Cerebellar cortex (tissue), 1 donor: ENCODE measurements around the gene NFKBIB.
A peak's percentile ranks its signal among the peaks of the same experiment; 100 is the strongest.
"Not testable (repeated sequence)": the region's sequence is repeated elsewhere in the genome, so short reads cannot be mapped to it uniquely, and the experiment has no call there.

ENCODE experiments used
- DNase-seq: peaks from one replicate; pipeline ENCODE4 v3.0.0-alpha.2; 2015; ENCODE audit warnings: low spot score

Gene NFKBIB

DNA sequence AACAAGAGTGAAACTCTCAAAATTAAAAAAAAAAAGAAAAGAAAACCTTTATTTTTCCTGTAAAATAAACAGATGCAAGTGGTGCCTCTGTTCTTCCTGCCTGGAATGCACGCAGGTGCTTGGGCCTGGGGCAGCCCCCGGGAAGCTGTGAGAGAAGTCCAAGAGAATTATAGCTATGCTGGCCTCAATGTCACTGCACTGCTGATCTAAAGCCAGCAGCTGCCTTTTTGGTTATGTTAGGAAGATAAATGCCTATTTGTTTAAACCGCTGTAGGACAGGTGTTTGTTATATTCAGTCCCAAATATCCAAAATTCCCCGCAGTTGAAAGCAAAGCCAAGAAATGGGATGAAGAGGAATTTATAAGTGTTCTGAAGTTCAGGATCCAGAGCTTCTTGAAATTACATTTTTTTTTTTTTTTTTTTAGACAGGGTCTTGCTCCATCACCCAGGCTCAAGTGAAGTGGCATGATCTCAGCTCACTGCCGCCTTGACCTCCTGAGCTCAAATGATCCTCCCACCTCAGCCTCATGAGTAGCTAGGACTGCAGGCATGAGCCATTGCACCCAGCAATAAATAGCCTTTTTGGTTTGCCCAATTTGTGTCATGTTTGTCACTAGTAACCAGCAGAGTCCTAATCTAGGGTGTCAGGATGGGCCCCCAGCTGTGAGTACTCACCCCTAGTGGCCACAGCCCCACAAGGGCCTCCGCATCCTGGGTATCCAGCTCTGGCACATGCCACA lies 23.9 kb upstream of the NFKBIB start:
- no peak for DNase-seq

DNA sequence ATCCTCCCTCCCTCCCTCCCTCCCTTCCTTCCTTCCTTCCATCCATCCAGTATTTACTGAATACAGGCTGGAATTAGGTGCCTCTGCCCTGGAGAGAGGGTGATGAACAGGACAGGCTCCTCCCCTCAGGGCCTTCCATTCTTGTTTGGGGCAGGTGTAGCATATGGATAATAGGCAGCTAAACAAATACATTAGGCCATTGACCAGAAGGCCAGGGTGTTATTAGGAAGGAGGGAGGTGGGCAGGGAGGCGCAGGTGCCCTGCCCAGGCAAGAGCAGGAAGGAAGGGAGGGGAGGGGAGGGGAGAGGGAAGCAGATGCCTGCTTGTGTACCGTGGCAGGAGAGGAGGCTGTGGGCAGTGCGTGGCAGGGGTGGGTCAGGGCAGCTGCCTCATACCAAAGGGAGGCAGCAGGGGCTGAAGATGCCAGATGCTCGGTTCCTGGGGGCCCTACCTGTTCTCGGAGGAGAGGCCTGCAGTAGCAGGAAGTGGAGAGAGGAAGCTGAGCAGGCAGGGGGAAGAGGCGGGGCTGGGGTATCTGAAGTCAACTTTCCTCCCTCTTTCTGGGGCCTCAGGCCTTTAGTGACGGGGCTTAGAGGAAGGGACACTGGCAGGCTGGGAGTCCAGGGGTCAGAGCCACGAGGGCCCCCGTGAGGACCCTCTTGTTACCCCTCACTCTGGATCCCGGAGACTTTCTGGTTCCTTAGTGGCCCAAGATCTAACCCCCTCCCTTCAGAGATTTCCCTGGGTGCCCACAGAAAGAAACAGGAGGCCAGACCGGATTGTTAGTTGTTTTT lies 21.8 kb upstream of the NFKBIB start, which contains the start of gene RINL:
Gene RINL (minus strand): TSS at position 495 of the 794 bp plus-strand sequence. CDS start 1,533 bp downstream, outside the sequence.
- DNase-seq = no peak

DNA sequence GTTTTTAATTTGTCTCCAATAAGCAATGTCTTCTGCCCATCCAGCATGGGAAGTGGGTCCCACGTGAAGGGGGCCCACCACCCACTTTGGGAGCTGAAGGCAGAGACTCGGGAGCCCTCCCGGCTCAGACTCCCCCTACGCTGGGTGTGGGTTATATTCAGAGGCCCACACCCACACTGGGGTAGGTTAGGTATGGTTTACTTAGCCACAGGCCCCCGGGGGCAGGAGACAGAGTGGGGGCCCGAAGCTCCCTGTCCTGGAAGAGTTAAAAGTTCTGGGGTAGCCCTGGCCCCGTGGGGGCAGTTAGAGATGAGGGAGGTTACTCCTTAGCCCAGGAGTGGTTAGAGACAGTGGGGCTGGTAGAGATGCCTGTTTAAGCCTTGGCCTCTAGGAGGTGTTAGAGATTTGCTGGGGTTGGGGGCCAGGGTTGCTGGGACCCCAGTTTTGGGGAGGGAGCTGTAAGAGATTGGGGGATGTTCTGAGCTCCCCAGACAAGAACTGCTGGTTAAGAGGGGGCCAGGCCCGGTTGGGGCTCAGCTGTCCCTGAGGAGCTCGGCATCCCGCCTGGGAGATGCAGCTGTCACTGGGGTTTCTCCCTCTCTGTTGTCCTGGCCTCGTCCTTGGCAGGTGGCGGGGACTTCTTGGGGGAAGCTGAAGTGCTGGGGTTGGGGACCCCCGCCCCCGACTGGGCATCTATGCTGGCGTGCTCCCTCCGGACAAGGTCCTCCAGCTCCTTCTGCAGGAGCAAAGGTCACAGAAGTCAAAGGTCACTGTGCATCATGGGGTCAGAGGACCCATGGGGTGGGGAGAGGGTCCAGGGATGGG lies 21.0 kb upstream of the NFKBIB start:
- DNase-seq = no peak

DNA sequence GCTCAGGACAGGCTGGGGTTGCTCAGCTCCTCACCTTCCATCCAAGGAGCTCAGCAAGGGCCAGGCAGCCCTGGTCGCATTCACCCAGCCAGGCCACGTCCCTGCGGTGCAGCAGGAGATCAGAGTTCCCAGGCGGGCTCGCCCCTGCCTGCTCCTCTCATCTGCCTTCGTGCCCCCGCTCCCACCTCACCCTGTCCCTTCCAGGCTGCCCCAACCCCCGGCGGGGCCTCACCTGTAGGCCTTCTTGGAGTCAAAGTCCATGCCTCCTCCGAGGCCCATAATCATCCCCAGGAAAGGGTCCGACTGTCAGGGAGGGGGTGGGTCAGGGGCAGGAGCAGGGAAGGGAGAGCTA lies 20.4 kb upstream of the NFKBIB start:
- DNase-seq = no peak

DNA sequence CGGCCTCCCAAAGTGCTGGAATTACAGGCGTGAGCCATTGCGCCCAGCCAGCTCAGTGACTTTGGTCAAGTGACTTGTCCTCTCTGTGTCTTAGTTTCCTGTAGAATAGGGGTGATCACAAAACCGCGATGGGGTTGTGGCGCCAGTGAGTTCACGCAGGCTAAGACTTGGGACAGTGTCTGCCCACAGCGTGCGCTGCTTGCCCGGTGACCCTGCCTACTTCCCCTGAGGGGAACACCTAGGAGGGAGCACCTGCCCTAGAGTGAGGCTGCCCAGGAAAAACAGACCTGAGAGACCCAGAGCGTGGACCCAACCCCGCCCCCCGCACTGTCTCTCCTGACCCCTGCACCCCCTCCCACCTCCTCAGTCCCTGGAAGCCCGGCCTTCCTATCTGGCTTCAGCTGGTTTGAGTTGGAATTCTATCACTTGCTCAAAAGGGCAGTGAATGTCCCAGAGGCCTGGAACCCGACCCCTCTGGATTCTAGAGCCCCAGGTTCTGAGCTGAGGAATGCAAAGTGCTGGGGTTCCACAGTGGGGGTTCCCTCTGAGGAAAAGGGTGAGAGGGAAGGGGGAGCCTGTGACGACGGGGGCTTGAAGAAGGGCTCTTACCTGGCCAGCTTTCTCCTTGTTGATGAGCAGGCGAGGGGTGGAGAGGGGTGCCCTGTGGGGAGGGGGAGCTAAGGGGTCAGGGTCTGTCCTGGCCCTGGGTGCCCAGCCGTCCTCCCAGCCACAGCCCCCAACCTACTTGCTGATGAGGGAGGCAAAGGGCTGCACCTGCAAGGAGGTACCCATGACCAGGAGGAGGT lies 19.5 kb upstream of the NFKBIB start:
- no peak for DNase-seq

DNA sequence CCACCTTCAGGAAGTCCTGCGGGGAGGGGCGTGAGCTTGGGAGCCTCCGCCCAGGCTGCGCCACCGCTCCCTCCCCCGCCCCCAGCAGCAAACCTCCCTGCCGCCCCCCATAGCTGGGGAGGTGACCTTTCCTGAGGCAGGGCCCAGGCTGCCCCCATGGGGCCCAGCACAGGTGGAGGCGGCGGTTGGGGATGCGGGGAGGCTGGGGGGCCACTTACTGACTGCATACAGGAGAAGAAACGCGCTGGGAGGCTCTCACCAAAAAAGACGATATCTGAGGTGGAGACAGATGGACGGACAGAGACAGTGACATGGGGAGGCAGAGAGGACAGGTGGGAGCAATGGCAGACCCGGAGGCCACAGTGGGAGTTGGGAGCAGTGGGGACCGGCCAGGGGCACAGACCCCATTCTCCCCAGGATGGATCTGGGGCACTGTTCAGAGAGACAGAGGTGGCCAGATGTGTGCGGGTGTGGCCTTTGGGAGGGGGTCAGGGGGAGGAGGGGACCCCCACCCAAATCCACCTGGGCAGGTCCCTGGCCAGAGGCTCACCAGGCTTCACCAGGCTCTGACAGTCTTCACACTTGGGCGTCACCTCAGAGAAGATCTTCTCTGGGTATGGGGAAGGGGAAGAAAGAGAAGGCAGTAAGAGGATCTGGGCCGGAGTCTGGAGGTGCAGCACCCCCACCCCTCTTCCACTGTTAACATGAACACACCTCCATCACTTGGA lies 18.7 kb upstream of the NFKBIB start:
- DNase-seq = no peak

DNA sequence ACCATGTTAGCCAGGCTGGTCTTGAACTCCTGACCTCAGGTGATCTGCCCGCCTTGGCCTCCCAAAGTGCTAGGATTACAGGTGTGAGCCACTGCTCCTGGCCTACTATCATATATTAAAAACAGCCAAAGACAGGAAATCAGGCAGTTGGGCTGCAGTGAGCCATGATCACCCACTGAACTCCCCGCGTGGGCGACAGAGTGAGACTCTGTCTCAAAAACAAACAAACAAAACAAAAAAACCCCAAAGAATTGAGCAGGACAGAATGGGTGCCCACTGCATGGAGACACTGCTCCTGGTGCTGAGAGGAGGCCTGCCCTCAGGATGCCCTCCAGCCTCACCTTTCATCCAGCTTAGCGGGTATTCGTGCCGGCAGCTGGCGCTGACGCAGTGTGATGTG lies 16.5 kb upstream of the NFKBIB start:
- DNase-seq = no peak

DNA sequence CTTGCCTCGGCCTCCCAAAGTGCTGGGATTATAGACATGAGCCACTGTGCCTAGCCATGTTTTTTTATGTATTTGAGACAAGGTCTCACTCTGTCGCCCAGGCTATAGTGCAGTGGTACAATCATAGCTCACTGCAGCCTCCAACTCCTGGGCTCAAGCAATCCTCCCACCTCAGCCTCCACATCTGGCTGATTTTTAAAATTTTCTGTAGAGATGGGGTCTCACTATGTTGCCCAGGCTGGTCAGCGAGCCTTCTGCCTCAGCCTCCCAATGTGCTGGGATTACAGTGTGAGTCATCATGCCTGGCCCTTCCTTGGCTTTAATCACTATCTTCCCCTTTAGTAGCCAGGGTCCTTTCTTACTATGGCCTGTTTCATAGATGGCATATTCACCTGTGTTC lies 15.1 kb upstream of the NFKBIB start:
- not testable (repeated sequence) for DNase-seq

DNA sequence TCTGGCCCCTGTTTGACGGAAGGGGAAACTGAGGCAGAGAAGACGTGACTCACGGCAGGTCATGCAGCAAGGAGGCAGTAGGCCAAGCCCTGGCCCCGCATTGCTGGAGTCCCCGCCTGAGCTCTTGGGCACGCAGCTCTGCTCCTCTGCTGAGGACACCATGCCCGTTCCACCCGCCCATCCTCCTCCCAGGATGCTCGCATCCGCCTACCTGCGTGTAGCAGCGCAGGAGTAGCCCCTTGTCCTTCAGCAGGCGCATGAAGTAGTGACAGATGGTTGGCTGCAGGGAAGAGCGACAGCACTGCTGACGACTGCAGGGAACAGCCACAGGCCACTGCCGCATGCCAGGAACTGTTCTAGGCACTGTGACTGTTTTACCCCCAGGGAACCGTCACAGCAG lies 10.9 kb upstream of the NFKBIB start:
- DNase-seq = peak; percentile 78

DNA sequence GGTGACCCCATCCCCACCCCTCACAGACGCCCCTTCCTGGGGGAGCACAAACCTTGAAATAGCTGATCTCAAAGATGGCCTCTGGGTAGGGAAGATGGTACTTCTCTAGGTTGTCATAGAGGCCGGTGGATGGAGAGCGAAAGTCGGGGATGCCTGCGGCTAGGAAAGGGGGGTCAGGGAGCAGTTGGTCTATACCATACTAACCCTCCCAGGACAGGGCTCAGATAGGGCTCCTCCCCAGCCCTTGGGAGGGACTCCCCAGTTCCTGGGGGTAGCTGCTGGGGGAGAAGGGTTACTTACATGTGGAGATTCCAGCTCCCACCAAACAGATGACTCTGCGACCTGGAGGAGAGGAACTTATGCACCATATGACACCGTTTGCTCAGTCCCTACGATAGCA lies 10.0 kb upstream of the NFKBIB start:
- DNase-seq = no peak

DNA sequence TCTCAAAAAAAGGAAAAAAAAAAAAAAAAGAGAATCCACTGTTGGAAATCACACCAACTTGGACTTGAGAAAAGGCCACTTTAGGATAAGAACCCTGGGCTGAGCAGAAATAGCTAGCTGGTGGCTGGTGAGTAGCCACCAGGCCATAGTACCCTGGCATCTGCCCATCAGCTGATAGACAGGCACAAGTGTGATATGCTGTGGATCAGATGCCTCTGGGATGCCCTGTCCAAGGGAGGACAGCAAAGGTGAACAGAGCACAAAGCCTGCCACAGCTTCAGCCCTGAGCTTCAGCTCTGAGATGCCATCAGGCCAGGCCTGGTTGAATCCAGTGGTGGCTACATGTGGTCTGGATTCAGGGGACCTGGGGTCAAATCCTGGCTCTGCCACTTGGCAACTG lies 9.1 kb upstream of the NFKBIB start:
- DNase-seq = no peak

DNA sequence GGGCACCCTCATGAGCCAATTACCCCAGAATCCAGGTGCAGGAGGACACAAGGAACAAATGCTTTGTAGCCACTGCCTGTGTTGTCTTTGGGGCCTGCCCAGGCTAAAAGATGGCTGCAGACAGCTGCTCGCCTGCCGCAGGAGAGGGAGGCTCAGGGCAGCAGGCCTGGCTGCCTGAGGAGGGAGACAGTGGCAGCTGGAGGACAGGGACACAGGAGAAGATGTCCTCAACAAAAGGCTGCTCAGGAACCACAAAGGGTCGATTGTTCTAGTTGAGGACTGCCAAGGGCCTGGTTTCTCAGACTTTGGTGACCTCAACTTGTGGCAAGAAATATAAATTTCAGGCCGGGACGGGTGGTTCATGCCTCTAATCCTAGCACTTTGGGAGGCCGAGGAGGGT lies 8.0 kb upstream of the NFKBIB start:
- DNase-seq = no peak

DNA sequence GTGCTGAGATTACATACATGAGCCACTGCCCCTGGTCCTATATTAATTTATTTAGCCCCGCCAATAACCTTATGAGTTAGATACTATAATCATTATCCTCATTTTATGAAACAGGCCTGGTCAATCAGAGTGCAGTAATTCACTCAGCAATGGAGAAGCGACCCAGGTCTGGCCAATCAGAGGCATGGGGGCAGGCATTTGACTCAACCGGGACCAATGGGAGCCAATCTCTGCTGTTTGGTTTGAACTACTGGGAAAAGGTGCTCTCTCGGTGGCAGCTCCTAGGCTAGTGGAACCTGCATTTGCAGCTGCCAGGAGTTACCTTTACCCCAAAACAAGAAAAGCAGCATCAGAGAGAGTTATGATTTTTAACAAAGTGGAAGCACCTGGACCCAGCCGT lies 6.9 kb upstream of the NFKBIB start:
- no peak for DNase-seq

DNA sequence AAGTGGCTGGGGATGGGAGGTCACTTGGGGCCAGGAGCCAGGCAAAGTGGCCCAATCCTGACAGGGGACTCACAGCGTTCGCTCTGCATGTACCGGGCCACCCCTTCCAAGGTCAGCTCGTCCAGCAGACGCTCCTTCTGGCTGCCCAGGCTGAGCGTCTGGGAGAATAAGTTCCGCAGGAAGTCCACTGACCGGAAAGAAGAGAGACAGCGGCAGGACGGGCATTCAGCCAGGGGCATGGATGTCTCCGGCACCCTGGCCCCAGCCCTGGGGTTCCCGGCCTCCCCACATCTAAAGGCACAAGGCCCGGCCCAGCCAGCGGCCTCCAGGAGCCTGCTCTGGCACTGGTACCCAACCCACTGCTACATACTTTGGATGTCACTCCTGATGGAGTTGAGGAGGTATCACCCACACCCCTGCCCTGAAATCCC lies 6.4 kb upstream of the NFKBIB start:
- no peak for DNase-seq

DNA sequence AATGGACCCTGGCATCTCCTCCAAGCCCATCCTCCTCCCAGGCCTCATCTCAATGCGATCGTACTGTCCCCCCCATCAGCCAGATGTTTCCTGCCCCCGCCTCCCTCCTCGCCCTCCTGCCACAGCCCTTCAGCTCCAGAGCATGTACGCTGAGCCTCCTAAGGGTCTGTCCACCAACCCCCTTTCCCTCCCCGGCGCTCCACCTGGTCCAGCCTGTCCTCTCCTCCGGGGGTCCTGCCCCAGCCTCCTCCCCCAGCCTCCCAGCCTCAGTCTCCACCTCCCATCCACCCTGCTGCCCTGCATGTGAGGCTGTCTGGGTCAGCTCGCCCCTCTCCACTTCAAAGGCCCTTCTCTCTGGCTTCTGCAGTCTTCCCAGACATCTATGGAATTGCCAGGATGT lies 4.8 kb upstream of the NFKBIB start:
- DNase-seq = no peak

DNA sequence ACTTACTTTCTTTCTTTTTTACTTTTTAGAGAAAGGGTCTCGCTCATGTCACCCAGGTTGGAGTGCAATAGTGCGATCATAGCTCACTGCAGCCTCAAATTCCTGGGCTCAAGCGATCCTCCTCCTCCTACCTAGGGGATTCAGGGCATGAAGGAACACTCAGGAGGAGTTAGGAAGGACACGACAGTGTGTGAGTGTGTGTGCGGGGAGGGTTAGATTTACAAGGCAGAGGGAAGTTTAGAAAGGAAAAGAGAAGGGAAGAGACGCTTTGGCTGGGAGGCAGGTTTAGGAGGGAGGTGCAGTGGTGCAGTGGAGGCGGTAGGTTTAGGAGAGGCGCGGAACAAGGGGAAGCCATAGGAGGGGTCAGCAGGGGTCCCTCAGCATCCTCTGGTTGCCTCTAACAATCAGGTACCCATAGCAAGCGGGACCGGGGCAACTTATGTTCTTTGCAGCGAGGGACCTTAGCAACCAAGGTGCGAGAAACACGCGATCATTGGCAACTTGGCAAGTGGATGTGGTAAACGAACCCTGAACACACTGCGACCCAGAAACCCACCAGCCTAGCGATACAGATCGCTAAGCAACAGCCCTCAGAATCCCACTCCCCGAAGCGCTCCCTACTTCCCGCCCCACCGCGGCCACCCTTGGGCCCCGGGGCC lies 852 bp upstream of the NFKBIB start:
- peak; percentile 12 for DNase-seq

DNA sequence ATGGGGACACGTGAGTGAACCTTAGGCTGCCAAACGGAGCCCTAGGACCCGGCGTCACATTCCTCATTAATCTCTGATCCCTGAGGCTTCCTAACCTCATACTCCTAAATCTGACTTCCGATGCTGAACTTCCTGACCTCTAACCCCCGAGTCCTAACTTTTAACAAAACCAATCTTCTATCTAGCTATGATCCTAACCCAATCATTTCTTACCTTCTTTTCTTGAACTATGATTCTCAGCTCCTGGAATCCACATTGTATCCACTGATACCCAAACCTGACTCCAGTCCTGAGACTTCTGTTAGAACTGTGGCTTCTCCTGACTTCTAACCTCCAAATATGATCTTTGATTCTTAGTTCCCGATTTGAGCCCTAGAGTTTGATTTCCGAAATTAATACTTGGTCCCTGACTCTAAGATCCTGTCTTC lies 447 bp downstream of the NFKBIB start:
- no peak for DNase-seq

DNA sequence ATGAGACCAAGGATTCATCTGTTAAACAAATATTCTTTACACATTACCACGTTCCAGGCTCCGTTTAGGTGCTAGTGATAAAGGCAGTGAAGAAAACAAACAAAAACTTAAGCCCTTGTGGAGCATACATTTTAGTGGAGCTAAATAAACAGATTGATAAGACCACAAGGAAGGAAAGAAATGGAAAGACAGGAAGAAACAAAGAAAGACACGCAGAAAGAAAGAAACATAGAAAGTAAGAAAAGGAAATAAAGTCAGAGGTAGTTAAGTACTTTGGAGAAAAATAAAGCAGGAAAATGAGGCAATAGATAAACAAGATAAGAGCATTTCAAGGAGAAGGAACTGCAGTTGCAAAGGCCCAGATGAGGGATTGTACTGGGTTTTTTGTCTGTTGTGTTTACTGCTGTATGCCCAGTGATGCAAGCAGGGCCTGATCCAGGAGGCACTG lies 998 bp downstream of the NFKBIB start:
- DNase-seq = no peak

DNA sequence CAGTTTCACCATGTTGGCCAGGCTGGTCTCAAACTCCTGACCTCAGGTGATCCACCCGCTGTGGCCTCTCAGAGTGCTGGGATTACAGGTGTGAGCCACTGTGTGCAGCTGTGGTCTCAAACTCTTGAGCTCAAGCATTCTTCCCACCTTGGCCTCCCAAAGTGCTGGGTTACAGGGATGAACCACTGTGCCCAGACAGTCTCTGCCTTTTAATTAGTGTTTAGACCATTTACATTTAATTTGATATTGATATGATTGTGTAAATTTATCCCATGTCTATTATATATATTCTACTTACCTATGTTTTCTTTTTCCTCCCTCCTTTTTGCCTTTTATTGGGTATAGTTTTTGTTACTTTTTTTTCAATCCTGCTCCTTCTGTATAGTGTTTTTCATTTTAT lies 1.9 kb downstream of the NFKBIB start:
- DNase-seq = no peak
